A549 (cell line): ENCODE results near the gene ADCY2. TPM values are rescaled to one million over a fixed set of nuclear protein-coding genes. Genes with fewer than 3 reads are reported as not detected.
A peak's percentile ranks its signal among the peaks of the same experiment; 100 is the strongest.

Experiments
- ATAC-seq, 2 experiments: fragments of 200-7000 bp in 1 of 2; fragments of >200 bp in 1 of 2; cut with Nextera tagmentation in 1 of 2; cut with Tn5 transposase in 1 of 2; 3 replicates each; pipeline versions ENCODE4 v1.8.0 to v1.9.1; 2018 to 2020; ENCODE audit warnings: mild to moderate bottlenecking in 1 of 2, moderate library complexity in 1 of 2
- CTCF ChIA-PET: fragments of 300-600 bp; sonication (Branson Sonifier 250); formaldehyde crosslinking; extraction: SDS; loops from one replicate; lab custom pipeline; 2021; ENCODE audit warnings: antibody characterized with exemption, inconsistent platforms; lab: Yijun Ruan, JAX
- POLR2A ChIA-PET: fragments of 350-600 bp; formaldehyde crosslinking; extraction: SDS; loops from one replicate; lab custom pipeline; 2021; ENCODE audit warnings: antibody characterized with exemption, inconsistent platforms; lab: Yijun Ruan, JAX
- DNase-seq, 2 experiments: peaks; one replicate each; pipeline versions ENCODE4 v3.0.0 to v3.0.0-alpha.2; 2011 to 2016; ENCODE audit warnings: low read depth in 1 of 2, low spot score in 1 of 2
- FAIRE-seq: peaks from 2 replicates; lab custom pipeline; 2011; peaks lifted over from hg19 to GRCh38; lab: Jason Lieb, UNC
- H3K27ac ChIP-seq, 2 experiments: fragments of >200 bp; sonication (Bioruptor Twin); formaldehyde crosslinking; 3 replicates each; pipeline ENCODE4 v1.5.1; 2016 to 2017
- H3K4me1 ChIP-seq: fragments of >200 bp; sonication (Bioruptor Twin); formaldehyde crosslinking; 3 replicates; pipeline ENCODE4 v1.6.1; 2016
- H3K4me2 ChIP-seq: fragments of >200 bp; sonication (Bioruptor Twin); formaldehyde crosslinking; 3 replicates; pipeline ENCODE4 v1.6.1; 2016
- H3K4me3 ChIP-seq: fragments of >200 bp; sonication (Bioruptor Twin); formaldehyde crosslinking; 3 replicates; pipeline ENCODE4 v1.5.1; 2016
- H3K9me3 ChIP-seq: fragments of >200 bp; sonication (Bioruptor Twin); formaldehyde crosslinking; 3 replicates; pipeline ENCODE4 v1.6.1; 2016
- CBX8 ChIP-seq: fragments of 200-600 bp; sonication (generic); IDR thresholded peaks from 2 replicates; pipeline ENCODE4 v1.6.1; 2016
- CHD4 ChIP-seq: fragments of 200-600 bp; sonication (generic); IDR thresholded peaks from 2 replicates; pipeline ENCODE4 v1.6.1; 2016; ENCODE audit warnings: antibody characterized with exemption, mild to moderate bottlenecking, borderline replicate concordance
- ESRRA ChIP-seq: fragments of 150-350 bp; IDR thresholded peaks from 2 replicates; pipeline ENCODE4 v1.6.1; 2014; ENCODE audit warnings: mild to moderate bottlenecking, low read length, borderline replicate concordance
- FOSB ChIP-seq: fragments of 250-450 bp; sonication (Bioruptor Pico); IDR thresholded peaks from 2 replicates; pipeline ENCODE4 v1.5.0; 2020; ENCODE audit warnings: mild to moderate bottlenecking, moderate library complexity
- HOXA7 ChIP-seq: fragments of 250-450 bp; sonication (Bioruptor Pico); IDR thresholded peaks from 2 replicates; pipeline ENCODE4 v1.5.0; 2020; ENCODE audit warnings: mild to moderate bottlenecking, moderate library complexity
- JUNB ChIP-seq: fragments of >200 bp; sonication (Bioruptor Twin); formaldehyde crosslinking; IDR thresholded peaks from 2 replicates; pipeline ENCODE4 v1.6.1; 2016
- KDM1A ChIP-seq: fragments of 200-600 bp; sonication (generic); IDR thresholded peaks from 2 replicates; pipeline ENCODE4 v1.6.1; 2016; ENCODE audit warnings: low read depth, mild to moderate bottlenecking
- MAFK ChIP-seq: fragments of 450-650 bp; IDR thresholded peaks from 2 replicates; pipeline ENCODE4 v1.6.1; 2014; ENCODE audit not compliant: partially characterized antibody
- MAZ ChIP-seq: fragments of 150-350 bp; IDR thresholded peaks from 2 replicates; pipeline ENCODE4 v1.6.1; 2014; ENCODE audit warnings: antibody characterized with exemption, low read depth, low read length, borderline replicate concordance
- NPAS2 ChIP-seq: fragments of 250-450 bp; sonication (Bioruptor Pico); IDR thresholded peaks from 2 replicates; pipeline ENCODE4 v1.8.0; 2022; ENCODE audit warnings: mild to moderate bottlenecking, moderate library complexity, borderline replicate concordance
- PHF8 ChIP-seq: fragments of 200-600 bp; sonication (generic); IDR thresholded peaks from 2 replicates; pipeline ENCODE4 v1.6.1; 2016; ENCODE audit warnings: low read depth, mild to moderate bottlenecking, antibody characterized with exemption, moderate library complexity, borderline replicate concordance
- POLR2AphosphoS2 ChIP-seq: conservative IDR thresholded peaks from 2 replicates; pipeline ENCODE4 v1.6.1; 2012; ENCODE audit warnings: low read length, improper control_type of control experiment, inconsistent platforms
- RCOR1 ChIP-seq: fragments of 150-350 bp; IDR thresholded peaks from 2 replicates; pipeline ENCODE4 v1.6.1; 2014; ENCODE audit warnings: antibody characterized with exemption, low read length, low read depth
- RNF2 ChIP-seq: fragments of 200-600 bp; sonication (generic); IDR thresholded peaks from 2 replicates; pipeline ENCODE4 v1.6.1; 2016; ENCODE audit warnings: low read depth, mild to moderate bottlenecking, antibody characterized with exemption, moderate library complexity, borderline replicate concordance
- TP53 ChIP-seq: fragments of 250-450 bp; sonication (Bioruptor Pico); IDR thresholded peaks from 2 replicates; pipeline ENCODE4 v1.5.0; 2021; ENCODE audit warnings: mild to moderate bottlenecking, moderate library complexity
- ZC3H11A ChIP-seq: fragments of 450-650 bp; IDR thresholded peaks from 2 replicates; pipeline ENCODE4 v1.6.1; 2014; ENCODE audit warnings: antibody characterized with exemption, mild to moderate bottlenecking
- ZNF302 ChIP-seq: fragments of 250-450 bp; sonication (Bioruptor Pico); IDR thresholded peaks from 2 replicates; pipeline ENCODE4 v1.9.0; 2021; ENCODE audit warnings: inconsistent platforms, mild to moderate bottlenecking, moderate library complexity
- WGBS: methylation state at CpG from one replicate; pipeline ENCODE4 v1.1.6; 2017; ENCODE audit errors: missing lambda C conversion rate; 5-methylcytosine and 5-hydroxymethylcytosine counted together
- polyA plus RNA-seq, 4 experiments: library from polyadenylated mRNA; depleted of rRNA in 3 of 4; stranded (reverse); fragments of >200 nt; fragmentation: RNase III in 1 of 4; extraction: RNeasy Plus Mini Kit Qiagen cat#74134 plus additional on column Dnase treatment in 1 of 4; gene quantifications; 2 replicates in 3 of 4; 3 replicates in 1 of 4; pipeline ENCODE4 v1.2.3, GENCODE V29; 2011 to 2017
- TF ChIP-seq, protein P1 (sequence below): fragments of >200 bp; sonication (Bioruptor Twin); formaldehyde crosslinking; IDR thresholded peaks from 3 replicates; pipeline ENCODE4 v1.6.1; 2016
- TF ChIP-seq, protein P2 (sequence below): fragments of >200 bp; sonication (Bioruptor Twin); formaldehyde crosslinking; IDR thresholded peaks from 2 replicates; pipeline ENCODE4 v1.6.1; 2016
- TF ChIP-seq, protein P3 (sequence below): fragments of 250-450 bp; sonication (Bioruptor Pico); IDR thresholded peaks from 2 replicates; pipeline ENCODE4 v1.5.0; 2020; ENCODE audit warnings: low read depth, mild to moderate bottlenecking, moderate library complexity
- TF ChIP-seq, protein P4 (sequence below): fragments of 150-350 bp; IDR thresholded peaks from 2 replicates; pipeline ENCODE4 v1.6.1; 2014; ENCODE audit warnings: low read depth, mild to moderate bottlenecking, low read length
- TF ChIP-seq, protein P5 (sequence below): IDR thresholded peaks from 2 replicates; pipeline ENCODE4 v1.6.1; 2012; ENCODE audit warnings: low read depth, borderline replicate concordance

Gene ADCY2
- polyA plus RNA-seq, 2 of the 4 experiments (the other 2 are of a cell fraction), result not detected

DNA sequence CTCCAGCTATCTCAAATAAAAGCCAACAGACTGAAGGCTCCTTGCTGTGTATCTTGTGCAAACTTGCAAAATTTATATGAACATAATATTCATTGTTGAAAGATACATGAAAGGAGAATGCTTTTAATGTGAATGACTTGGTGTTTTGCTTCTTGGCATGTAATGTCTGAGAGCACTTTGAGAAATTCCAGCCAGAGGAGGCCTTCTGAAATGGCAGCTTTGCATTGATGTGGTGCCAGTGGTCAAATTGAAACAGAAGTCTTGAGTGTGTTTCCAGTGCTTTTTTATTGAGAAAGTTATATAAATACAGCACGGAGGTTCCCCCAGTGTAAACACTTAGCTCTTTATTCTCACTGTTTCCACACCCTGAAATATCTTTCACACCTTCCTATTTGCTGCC, 182.1 kb downstream of the ADCY2 start:
- 0% methylated on average over 1 of the region's 1 CpG for WGBS
- TF ChIP-seq MAZ (no peak), RCOR1 (no peak), PHF8 (no peak), POLR2AphosphoS2 (no peak), ZNF302 (CRISPR knock-in tag) (no peak), JUNB (no peak), KDM1A (no peak), FOSB (no peak), HOXA7 (CRISPR knock-in tag) (no peak), CHD4 (no peak), NPAS2 (CRISPR knock-in tag) (no peak), MAFK (no peak)
- TF ChIP-seq, protein P1, sequence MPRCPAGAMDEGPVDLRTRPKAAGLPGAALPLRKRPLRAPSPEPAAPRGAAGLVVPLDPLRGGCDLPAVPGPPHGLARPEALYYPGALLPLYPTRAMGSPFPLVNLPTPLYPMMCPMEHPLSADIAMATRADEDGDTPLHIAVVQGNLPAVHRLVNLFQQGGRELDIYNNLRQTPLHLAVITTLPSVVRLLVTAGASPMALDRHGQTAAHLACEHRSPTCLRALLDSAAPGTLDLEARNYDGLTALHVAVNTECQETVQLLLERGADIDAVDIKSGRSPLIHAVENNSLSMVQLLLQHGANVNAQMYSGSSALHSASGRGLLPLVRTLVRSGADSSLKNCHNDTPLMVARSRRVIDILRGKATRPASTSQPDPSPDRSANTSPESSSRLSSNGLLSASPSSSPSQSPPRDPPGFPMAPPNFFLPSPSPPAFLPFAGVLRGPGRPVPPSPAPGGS, result no peak
- TF ChIP-seq, protein P2, sequence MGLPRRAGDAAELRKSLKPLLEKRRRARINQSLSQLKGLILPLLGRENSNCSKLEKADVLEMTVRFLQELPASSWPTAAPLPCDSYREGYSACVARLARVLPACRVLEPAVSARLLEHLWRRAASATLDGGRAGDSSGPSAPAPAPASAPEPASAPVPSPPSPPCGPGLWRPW, result no peak
- TF ChIP-seq, protein P3, sequence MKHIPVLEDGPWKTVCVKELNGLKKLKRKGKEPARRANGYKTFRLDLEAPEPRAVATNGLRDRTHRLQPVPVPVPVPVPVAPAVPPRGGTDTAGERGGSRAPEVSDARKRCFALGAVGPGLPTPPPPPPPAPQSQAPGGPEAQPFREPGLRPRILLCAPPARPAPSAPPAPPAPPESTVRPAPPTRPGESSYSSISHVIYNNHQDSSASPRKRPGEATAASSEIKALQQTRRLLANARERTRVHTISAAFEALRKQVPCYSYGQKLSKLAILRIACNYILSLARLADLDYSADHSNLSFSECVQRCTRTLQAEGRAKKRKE, result no peak
- TF ChIP-seq, protein P4, sequence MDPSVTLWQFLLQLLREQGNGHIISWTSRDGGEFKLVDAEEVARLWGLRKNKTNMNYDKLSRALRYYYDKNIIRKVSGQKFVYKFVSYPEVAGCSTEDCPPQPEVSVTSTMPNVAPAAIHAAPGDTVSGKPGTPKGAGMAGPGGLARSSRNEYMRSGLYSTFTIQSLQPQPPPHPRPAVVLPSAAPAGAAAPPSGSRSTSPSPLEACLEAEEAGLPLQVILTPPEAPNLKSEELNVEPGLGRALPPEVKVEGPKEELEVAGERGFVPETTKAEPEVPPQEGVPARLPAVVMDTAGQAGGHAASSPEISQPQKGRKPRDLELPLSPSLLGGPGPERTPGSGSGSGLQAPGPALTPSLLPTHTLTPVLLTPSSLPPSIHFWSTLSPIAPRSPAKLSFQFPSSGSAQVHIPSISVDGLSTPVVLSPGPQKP, result no peak
- TF ChIP-seq, protein P5, sequence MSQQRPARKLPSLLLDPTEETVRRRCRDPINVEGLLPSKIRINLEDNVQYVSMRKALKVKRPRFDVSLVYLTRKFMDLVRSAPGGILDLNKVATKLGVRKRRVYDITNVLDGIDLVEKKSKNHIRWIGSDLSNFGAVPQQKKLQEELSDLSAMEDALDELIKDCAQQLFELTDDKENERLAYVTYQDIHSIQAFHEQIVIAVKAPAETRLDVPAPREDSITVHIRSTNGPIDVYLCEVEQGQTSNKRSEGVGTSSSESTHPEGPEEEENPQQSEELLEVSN, result no peak
- FAIRE-seq, result no peak
- no peak overlapping the region for H3K4me2 ChIP-seq
- ChIA-PET POLR2A (no interaction called here), CTCF (no interaction called here)
- H3K4me1 ChIP-seq, result no peaks in the 10 kb centered on the region
- H3K9me3 ChIP-seq, result no peaks in the 10 kb centered on the region
- no peak for ATAC-seq
- H3K4me3 ChIP-seq, result no peak overlapping the region
- H3K27ac ChIP-seq, result no peak overlapping the region
- no peak for DNase-seq

DNA sequence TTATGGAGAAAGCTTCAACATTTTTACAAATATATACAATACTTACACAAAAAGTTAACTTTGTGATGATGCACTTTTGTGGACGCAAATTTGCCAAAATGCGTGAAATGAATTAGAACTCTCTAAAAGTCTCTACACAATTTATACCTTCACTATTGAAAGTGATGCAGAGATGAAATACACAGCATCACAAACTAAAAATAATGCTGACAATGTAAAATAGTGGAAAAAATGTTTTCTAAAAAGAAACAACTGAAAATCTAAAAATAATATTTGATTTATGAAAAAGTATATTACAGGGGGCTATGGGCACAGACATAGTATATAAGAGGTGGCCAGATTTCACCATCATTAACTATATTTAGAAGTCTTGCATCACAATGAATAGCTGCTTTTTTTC, 188.8 kb downstream of the ADCY2 start:
- Histone ChIP-seq H3K9me3 (no peaks in the 10 kb centered on the region), H3K4me3 (no peak overlapping the region), H3K4me1 (no peaks in the 10 kb centered on the region), H3K4me2 (no peak overlapping the region), H3K27ac (no peak overlapping the region)
- TF ChIP-seq CBX8, result no peak
- TF ChIP-seq ZC3H11A, result no peak
- no peak for TF ChIP-seq ESRRA
- TF ChIP-seq RNF2, result no peak
- TF ChIP-seq MAFK, result peak; percentile 88
- 53% methylated on average over 2 of the region's 2 CpGs for WGBS
- ATAC-seq (no peak), DNase-seq (no peak), FAIRE-seq (no peak)
- ChIA-PET CTCF (no interaction called here), POLR2A (no interaction called here)

DNA sequence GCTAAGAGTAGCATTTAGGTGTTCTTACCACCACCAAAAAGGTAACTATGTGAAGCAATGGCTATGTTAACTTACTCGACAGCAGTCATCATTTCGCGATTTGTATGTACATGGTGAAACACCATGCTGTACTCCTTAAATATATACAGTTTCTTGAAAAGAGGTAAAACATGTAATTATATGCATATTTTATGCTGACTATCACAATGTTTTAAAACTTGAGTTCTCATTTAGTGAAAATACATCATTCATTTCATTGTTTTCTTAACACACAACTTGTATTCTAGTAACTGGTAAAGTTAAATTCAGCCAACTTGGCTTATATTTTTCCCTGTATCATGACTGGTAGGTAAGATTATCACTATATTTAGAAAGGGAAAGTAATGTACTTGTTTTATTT, 189.9 kb downstream of the ADCY2 start:
- no peak overlapping the region for H3K27ac ChIP-seq
- no peak overlapping the region for H3K4me3 ChIP-seq
- FAIRE-seq (no peak), DNase-seq (no peak), ATAC-seq (no peak)
- ChIA-PET CTCF (no interaction called here), POLR2A (no interaction called here)
- no peaks in the 10 kb centered on the region for H3K9me3 ChIP-seq
- H3K4me2 ChIP-seq, result no peak overlapping the region
- H3K4me1 ChIP-seq, result no peaks in the 10 kb centered on the region
- 74% methylated on average over 3 of the region's 3 CpGs for WGBS
- peak; percentile 64 for TF ChIP-seq MAFK
- no peak for TF ChIP-seq TP53
- TF ChIP-seq JUNB, result no peak
